CD4-positive, alpha-beta memory T cell (primary cell): ENCODE results near the gene ATG4B. TPM values are rescaled to one million over a fixed set of nuclear protein-coding genes. Genes with fewer than 3 reads are reported as not detected.

Experiments used
- CTCF ChIA-PET: fragments of 350-600 bp; sonication (Branson Sonifier 250); formaldehyde crosslinking; loops from one replicate; lab custom pipeline; 2021; ENCODE audit warnings: inconsistent platforms; ENCODE audit not compliant: partially characterized antibody; lab: Charles Lee
- POLR2A ChIA-PET: fragments of 350-600 bp; sonication (Branson Sonifier 250); formaldehyde crosslinking; loops from one replicate; lab custom pipeline; 2021; ENCODE audit not compliant: partially characterized antibody; lab: Charles Lee
- DNase-seq, 5 donors: peaks; one replicate each; pipeline versions ENCODE4 v3.0.0 to v3.0.0-alpha.2; 2020 to 2022; ENCODE audit warnings: mixed read lengths in 1 of 5
- H3K27ac ChIP-seq: one replicate; pipeline ENCODE4 v1.7.0; 2013; ENCODE audit warnings: low read depth, low read length
- H3K27me3 ChIP-seq: 2 replicates; pipeline ENCODE4 v1.7.0; 2013; ENCODE audit warnings: mild to moderate bottlenecking, low read length, moderate library complexity; ENCODE audit not compliant: insufficient read depth
- H3K36me3 ChIP-seq: 2 replicates; pipeline ENCODE4 v1.7.0; 2013; ENCODE audit warnings: mild to moderate bottlenecking, low read length, moderate library complexity; ENCODE audit not compliant: insufficient read depth
- H3K4me1 ChIP-seq: 2 replicates; pipeline ENCODE4 v1.7.0; 2013; ENCODE audit warnings: mild to moderate bottlenecking, low read length, moderate library complexity; ENCODE audit not compliant: insufficient read depth
- H3K4me3 ChIP-seq, 2 donors: one replicate each; pipeline ENCODE4 v1.7.0; 2013; ENCODE audit warnings: low read length in 2 of 2, mild to moderate bottlenecking in 1 of 2
- H3K9me3 ChIP-seq, 2 donors: one replicate each; pipeline ENCODE4 v1.7.0; 2013; ENCODE audit warnings: low read length in 2 of 2, control low read depth in 1 of 2; ENCODE audit not compliant: control insufficient read depth in 1 of 2
- H3K27ac Mint-ChIP-seq, 7 donors: one replicate each; pipeline ENCODE4 v1.8.0; 2020 to 2021; ENCODE audit warnings: mixed read lengths in 7 of 7, mild to moderate bottlenecking in 6 of 7, inconsistent platforms in 3 of 7, moderate library complexity in 3 of 7
- H3K27me3 Mint-ChIP-seq, 2 donors: one replicate each; pipeline ENCODE4 v1.8.0; 2020 to 2021; ENCODE audit warnings: mixed read lengths in 2 of 2
- H3K36me3 Mint-ChIP-seq, 2 donors: one replicate each; pipeline ENCODE4 v1.8.0; 2020 to 2021; ENCODE audit warnings: mixed read lengths in 2 of 2, inconsistent platforms in 1 of 2, mild to moderate bottlenecking in 1 of 2
- H3K4me1 Mint-ChIP-seq, 4 donors: one replicate each; pipeline ENCODE4 v1.8.0; 2020 to 2021; ENCODE audit warnings: mixed read lengths in 4 of 4, mild to moderate bottlenecking in 1 of 4
- H3K4me3 Mint-ChIP-seq, 8 donors: one replicate each; pipeline ENCODE4 v1.8.0; 2020 to 2021; ENCODE audit warnings: mixed read lengths in 8 of 8, mild to moderate bottlenecking in 7 of 8, moderate library complexity in 6 of 8, inconsistent platforms in 3 of 8
- H3K9me3 Mint-ChIP-seq, 8 donors: one replicate each; pipeline ENCODE4 v1.8.0; 2020 to 2021; ENCODE audit warnings: mixed read lengths in 8 of 8, mild to moderate bottlenecking in 5 of 8, inconsistent platforms in 3 of 8, moderate library complexity in 1 of 8
- intact Hi-C: fragments of 100-400 bp; cut with micrococcal nuclease; formaldehyde crosslinking; loops from one replicate; pipeline ENCODE4 v1.15.1; 2023
- polyA plus RNA-seq, 2 donors: library from polyadenylated mRNA; unstranded; fragments of 300-500 nt; fragmentation: Illumina TruSeq; gene quantifications; one replicate each; pipeline ENCODE4 v1.2.3, GENCODE V29; 2021
- total RNA-seq, 2 experiments: library from RNA; stranded (reverse); gene quantifications; one replicate each; pipeline ENCODE4 v1.2.3, GENCODE V29; 2021

Gene ATG4B
- total and polyA plus RNA-seq, 4 experiments from 2014 or later: 49.2 to 96.9 (median 73.1) TPM

- H3K27ac ChIP-seq: peak overlapping the region; percentile 66
- DNase-seq: no peak
Measured at GRCh38 chr2:241703032-241703604, 65.6 kb downstream of the ATG4B start.

DNA sequence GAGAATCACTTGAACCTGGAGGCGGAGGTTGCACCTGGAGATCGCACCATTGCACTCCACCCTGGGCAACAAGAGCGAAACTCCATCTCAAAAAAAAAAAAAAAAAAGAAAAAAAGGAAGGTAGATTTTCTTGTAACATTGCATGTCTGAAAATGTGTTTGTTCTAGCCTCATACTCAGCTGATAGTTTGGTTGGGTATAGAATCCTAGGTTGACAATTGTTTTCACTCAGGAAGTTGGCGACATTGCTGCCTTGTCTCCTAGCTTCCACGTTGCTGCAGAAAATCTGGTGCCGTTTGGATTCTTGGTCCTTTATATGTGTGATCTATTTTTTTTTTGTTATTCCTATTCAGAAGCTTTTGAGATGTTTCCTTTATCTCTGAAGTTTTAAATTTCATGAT lies 69.0 kb downstream of the ATG4B start:
- peaks cover 45 to 57% of the 10 kb centered on the region in 2 donors for H3K36me3 Mint-ChIP-seq
- H3K27me3 Mint-ChIP-seq: no peaks in the 10 kb centered on the region
- intact Hi-C loops: loop anchor here (10.0 kb wide), 1 partner anchor 352 kb away; the partner anchor contains the start of gene FARP2
- no peak overlapping the region for H3K27ac ChIP-seq
- H3K4me1 ChIP-seq: peaks cover 14% of the 10 kb centered on the region
- H3K36me3 ChIP-seq: peaks cover 32% of the 10 kb centered on the region
- H3K27ac Mint-ChIP-seq: no peak overlapping the region
- no peak for DNase-seq
- ChIA-PET CTCF (interaction anchor here (0.8 to 2.5 kb wide), 3 partner anchors 18 to 172 kb away, joined by 3 to 6 read pairs (median 3); no protein-coding TSS in a partner anchor), POLR2A (interaction anchor here (0.9 to 1.5 kb wide), 2 partner anchors 12 to 20 kb away, joined by 3 to 5 read pairs; partner anchors contain the start of gene DTYMK)
- no peaks in the 10 kb centered on the region for H3K27me3 ChIP-seq
- peaks cover 8 to 28% (median 18%) of the 10 kb centered on the region in 4 donors for H3K4me1 Mint-ChIP-seq
- H3K4me3 ChIP-seq: no peak overlapping the region
- H3K9me3 Mint-ChIP-seq: peaks cover 0 to 7% (median 0%) of the 10 kb centered on the region in 8 donors
- H3K4me3 Mint-ChIP-seq: no peak overlapping the region
- no peaks in the 10 kb centered on the region for H3K9me3 ChIP-seq

More at GRCh38 chr2:241703032-241703604, 65.6 kb downstream of the ATG4B start:
- ChIA-PET POLR2A (interaction anchor here (0.8 to 8.2 kb wide), 9 partner anchors 14 to 393 kb away, joined by 3 to 145 read pairs (median 12); partner anchors contain the start of genes D2HGDH, DTYMK and PDCD1), CTCF (interaction anchor here (1.0 to 6.0 kb wide), 4 partner anchors 10 to 30 kb away, joined by 3 to 42 read pairs (median 20); partner anchors contain the start of genes D2HGDH and DTYMK)
- Mint-ChIP-seq H3K36me3 (peaks cover 29 to 36% of the 10 kb centered on the region in 2 donors), H3K27me3 (no peaks in the 10 kb centered on the region), H3K4me1 (peaks cover 12 to 41% (median 23%) of the 10 kb centered on the region in 4 donors), H3K9me3 (peaks cover 0 to 7% (median 0%) of the 10 kb centered on the region in 8 donors), H3K27ac (peak overlapping the region; percentile 70 to 90 (median 86)), H3K4me3 (peak overlapping the region; percentile 73 to 87 (median 83))
- peaks cover 14% of the 10 kb centered on the region for H3K4me1 ChIP-seq
- peak overlapping the region; percentile 61 to 72 for H3K4me3 ChIP-seq
- intact Hi-C loops: loop anchor here (10.0 kb wide), 1 partner anchor 348 kb away; the partner anchor contains the start of gene FARP2
- no peaks in the 10 kb centered on the region for H3K9me3 ChIP-seq
- H3K36me3 ChIP-seq: peaks cover 8% of the 10 kb centered on the region
- H3K27me3 ChIP-seq: no peaks in the 10 kb centered on the region

DNA sequence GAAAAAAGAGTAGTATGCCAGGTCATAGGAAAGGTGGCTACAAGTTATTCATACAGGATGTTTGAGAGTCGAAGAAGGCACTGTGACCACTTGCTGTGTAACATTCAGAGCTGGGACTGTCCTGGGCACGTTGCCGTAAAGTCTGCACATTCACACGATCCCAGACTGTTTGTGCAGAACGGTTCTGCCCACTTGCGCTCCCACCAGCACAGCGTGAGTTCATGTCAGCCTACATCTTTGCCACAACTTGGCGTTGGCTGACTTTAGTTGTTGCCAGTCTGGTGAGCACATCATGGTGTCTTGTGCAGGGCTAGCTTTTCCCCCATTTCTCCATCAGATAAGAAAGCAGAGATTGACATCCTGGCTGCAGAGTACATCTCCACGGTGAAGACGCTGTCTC lies 71.4 kb downstream of the ATG4B start:
- no peaks in the 10 kb centered on the region for H3K27me3 ChIP-seq
- POLR2A ChIA-PET: no interaction called here
- intact Hi-C loops: loop anchor here (10.0 kb wide), 1 partner anchor 354 kb away; the partner anchor contains the start of gene FARP2

DNA sequence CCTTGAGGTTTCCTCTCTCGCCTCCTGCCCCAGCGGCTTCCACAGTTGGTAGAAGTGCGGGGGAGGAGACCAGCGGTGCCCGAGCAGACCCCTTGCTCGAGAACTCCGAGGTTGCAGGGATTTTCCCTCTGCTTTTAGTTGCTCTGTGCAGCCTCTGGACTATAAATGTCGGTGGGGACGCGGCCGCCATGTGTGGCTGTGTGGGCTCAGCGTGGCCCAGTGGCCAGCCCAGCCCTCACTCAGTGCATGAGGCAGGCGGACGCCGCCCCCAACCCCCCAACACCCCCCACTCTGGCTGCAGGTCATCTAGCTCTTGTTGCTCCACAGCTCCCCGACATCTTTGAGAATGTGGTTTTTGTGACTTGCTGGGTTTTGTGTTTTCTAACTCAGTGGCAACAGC lies 81.6 kb downstream of the ATG4B start:
- Mint-ChIP-seq H3K27ac (no peak overlapping the region), H3K27me3 (no peaks in the 10 kb centered on the region), H3K36me3 (peaks cover 44 to 56% of the 10 kb centered on the region in 2 donors), H3K4me3 (no peak overlapping the region), H3K9me3 (no peaks in the 10 kb centered on the region), H3K4me1 (peaks cover 0 to 2% (median 0%) of the 10 kb centered on the region in 4 donors)
- H3K4me1 ChIP-seq: no peaks in the 10 kb centered on the region
- no peak overlapping the region for H3K27ac ChIP-seq
- intact Hi-C loops: no loop called here
- CTCF ChIA-PET: interaction anchor here (1.0 to 2.1 kb wide), 2 partner anchors 21 to 160 kb away, joined by 3 to 5 read pairs; no protein-coding TSS in a partner anchor
- POLR2A ChIA-PET: interaction anchor here (0.6 kb wide), 1 partner anchor 18 kb away, joined by 3 read pairs; no protein-coding TSS in a partner anchor
- H3K9me3 ChIP-seq: no peaks in the 10 kb centered on the region
- peaks cover 34% of the 10 kb centered on the region for H3K36me3 ChIP-seq
- DNase-seq: no peak
- H3K4me3 ChIP-seq: no peak overlapping the region
- no peaks in the 10 kb centered on the region for H3K27me3 ChIP-seq

More for the DNA sequence above, 71.4 kb downstream of the ATG4B start:
- DNase-seq: no peak
- H3K27ac ChIP-seq: no peak overlapping the region
- H3K36me3 Mint-ChIP-seq: peaks cover 57 to 59% of the 10 kb centered on the region in 2 donors
- no peak overlapping the region for H3K4me3 ChIP-seq
- no peaks in the 10 kb centered on the region for H3K9me3 ChIP-seq
- H3K27me3 Mint-ChIP-seq: no peaks in the 10 kb centered on the region
- peaks cover 0 to 7% (median 0%) of the 10 kb centered on the region in 8 donors for H3K9me3 Mint-ChIP-seq
- H3K36me3 ChIP-seq: peaks cover 50% of the 10 kb centered on the region
- CTCF ChIA-PET: no interaction called here
- no peak overlapping the region for H3K27ac Mint-ChIP-seq
- H3K4me1 ChIP-seq: no peaks in the 10 kb centered on the region
- peaks cover 3 to 15% (median 9%) of the 10 kb centered on the region in 4 donors for H3K4me1 Mint-ChIP-seq
- H3K4me3 Mint-ChIP-seq: no peak overlapping the region

- Mint-ChIP-seq H3K9me3 (peaks cover 0 to 2% (median 0%) of the 10 kb centered on the region in 8 donors), H3K36me3 (peaks cover 37 to 50% of the 10 kb centered on the region in 2 donors), H3K27ac (no peak overlapping the region), H3K4me1 (peaks cover 0 to 2% (median 0%) of the 10 kb centered on the region in 4 donors), H3K4me3 (no peak overlapping the region), H3K27me3 (no peaks in the 10 kb centered on the region)
- Histone ChIP-seq H3K9me3 (no peaks in the 10 kb centered on the region), H3K27me3 (no peaks in the 10 kb centered on the region), H3K4me3 (no peak overlapping the region), H3K27ac (no peak overlapping the region), H3K36me3 (peaks cover 34% of the 10 kb centered on the region), H3K4me1 (no peaks in the 10 kb centered on the region)
- ChIA-PET POLR2A (no interaction called here), CTCF (no interaction called here)
- DNase-seq: no peak
- intact Hi-C loops: no loop called here
Measured at GRCh38 chr2:241720099-241720498, 82.6 kb downstream of the ATG4B start.

DNA sequence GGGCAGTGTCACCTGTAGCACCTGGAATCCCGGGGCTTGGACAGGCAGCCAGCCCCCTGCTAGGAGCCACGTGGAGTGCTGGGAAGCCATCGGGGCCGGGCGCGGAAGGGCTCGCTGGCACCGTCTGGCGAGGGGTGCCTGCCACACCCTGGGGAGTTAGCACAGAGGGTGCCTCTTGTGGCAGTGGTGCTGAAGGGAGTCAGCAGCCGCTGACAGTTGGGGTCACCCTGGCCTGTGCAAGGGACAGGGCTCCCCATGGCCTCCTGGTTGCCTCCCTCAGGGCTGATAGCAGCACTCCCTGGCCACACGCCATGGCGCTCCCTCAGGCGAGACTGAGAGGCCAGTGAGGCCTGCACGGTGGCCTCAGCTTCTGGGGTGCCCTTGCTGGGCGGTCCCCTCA lies 83.1 kb downstream of the ATG4B start:
- no peak for DNase-seq
- intact Hi-C loops: no loop called here
- POLR2A ChIA-PET: no interaction called here
- no peak overlapping the region for H3K4me3 Mint-ChIP-seq
- H3K4me3 ChIP-seq: no peak overlapping the region
- peaks cover 0 to 2% (median 0%) of the 10 kb centered on the region in 8 donors for H3K9me3 Mint-ChIP-seq
- no peaks in the 10 kb centered on the region for H3K4me1 ChIP-seq
- H3K36me3 ChIP-seq: peaks cover 34% of the 10 kb centered on the region
- peaks cover 0 to 2% (median 0%) of the 10 kb centered on the region in 4 donors for H3K4me1 Mint-ChIP-seq
- CTCF ChIA-PET: no interaction called here
- no peaks in the 10 kb centered on the region for H3K27me3 ChIP-seq
- no peaks in the 10 kb centered on the region for H3K27me3 Mint-ChIP-seq
- no peak overlapping the region for H3K27ac ChIP-seq
- no peaks in the 10 kb centered on the region for H3K9me3 ChIP-seq
- H3K36me3 Mint-ChIP-seq: peaks cover 37 to 51% of the 10 kb centered on the region in 2 donors
- no peak overlapping the region for H3K27ac Mint-ChIP-seq

GRCh38 chr2:241721852-241722251 lies 84.4 kb downstream of the ATG4B start:
- ChIA-PET POLR2A (no interaction called here), CTCF (no interaction called here)
- DNase-seq: no peak
- Mint-ChIP-seq H3K4me3 (no peak overlapping the region), H3K4me1 (no peaks in the 10 kb centered on the region), H3K27ac (no peak overlapping the region), H3K36me3 (peaks cover 33 to 46% of the 10 kb centered on the region in 2 donors), H3K9me3 (peaks cover 0 to 2% (median 0%) of the 10 kb centered on the region in 8 donors), H3K27me3 (no peaks in the 10 kb centered on the region)
- Histone ChIP-seq H3K4me3 (no peak overlapping the region), H3K36me3 (peaks cover 31% of the 10 kb centered on the region), H3K27me3 (no peaks in the 10 kb centered on the region), H3K4me1 (no peaks in the 10 kb centered on the region), H3K9me3 (no peaks in the 10 kb centered on the region), H3K27ac (no peak overlapping the region)
- intact Hi-C loops: no loop called here
